Measurements from ENCODE around the gene TBX10. TPM values are rescaled to one million over a fixed set of nuclear protein-coding genes. Genes with fewer than 3 reads are reported as not detected.

Gene TBX10
- total RNA-seq, 1 donor from 2014 or later = not detected

DNA sequence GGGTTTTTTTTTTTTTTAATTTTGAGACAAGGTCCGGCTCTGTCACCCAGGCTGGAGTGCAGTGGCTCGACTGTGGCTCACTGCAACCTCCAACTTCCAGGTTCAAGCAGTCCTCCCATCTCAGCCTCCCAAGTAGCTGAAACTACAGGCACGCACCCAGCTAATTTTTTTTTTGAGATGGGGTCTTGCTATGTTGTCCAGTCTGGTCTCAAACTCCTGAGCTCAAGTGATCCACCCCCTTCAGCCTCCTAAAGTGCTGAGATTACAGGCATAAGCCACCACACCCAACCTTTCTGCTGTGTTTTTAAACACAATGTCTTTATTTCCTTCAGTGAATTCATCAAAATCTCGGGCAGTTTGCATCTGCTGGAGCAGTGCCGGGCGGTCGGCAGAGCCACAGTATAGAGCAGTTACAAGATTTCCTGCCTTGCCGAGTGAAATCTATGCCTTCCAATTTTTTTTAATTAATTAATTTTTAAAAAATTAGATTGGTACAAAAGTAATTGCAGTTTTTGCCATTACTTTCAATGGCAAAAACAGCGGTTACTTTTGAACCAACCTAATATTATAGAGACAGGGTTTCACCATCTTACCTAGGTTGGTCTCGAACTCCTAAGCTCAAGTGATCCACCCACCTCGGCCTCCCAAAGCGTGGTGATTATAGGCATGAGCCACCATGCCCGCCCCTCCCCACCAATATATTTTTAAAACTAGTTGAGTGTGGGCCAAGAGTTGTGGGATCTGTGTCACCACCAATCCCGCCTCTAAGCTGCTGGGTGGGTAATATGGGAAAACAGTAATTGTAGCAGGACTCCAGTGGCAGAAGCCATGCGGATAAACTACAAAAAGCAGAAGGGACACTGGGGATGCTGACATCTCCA, 13.6 kb upstream of the TBX10 start:
- peak overlapping the region; percentile 85 for H3K27ac Mint-ChIP-seq
- H3K27me3 Mint-ChIP-seq = no peaks in the 10 kb centered on the region
- TF ChIP-seq, protein P1, sequence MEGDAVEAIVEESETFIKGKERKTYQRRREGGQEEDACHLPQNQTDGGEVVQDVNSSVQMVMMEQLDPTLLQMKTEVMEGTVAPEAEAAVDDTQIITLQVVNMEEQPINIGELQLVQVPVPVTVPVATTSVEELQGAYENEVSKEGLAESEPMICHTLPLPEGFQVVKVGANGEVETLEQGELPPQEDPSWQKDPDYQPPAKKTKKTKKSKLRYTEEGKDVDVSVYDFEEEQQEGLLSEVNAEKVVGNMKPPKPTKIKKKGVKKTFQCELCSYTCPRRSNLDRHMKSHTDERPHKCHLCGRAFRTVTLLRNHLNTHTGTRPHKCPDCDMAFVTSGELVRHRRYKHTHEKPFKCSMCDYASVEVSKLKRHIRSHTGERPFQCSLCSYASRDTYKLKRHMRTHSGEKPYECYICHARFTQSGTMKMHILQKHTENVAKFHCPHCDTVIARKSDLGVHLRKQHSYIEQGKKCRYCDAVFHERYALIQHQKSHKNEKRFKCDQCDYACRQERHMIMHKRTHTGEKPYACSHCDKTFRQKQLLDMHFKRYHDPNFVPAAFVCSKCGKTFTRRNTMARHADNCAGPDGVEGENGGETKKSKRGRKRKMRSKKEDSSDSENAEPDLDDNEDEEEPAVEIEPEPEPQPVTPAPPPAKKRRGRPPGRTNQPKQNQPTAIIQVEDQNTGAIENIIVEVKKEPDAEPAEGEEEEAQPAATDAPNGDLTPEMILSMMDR (IDR thresholded peaks at IDR 0.05; ENCODE audit: unreplicated experiment) = no peak
- no peak for DNase-seq (ENCODE audit: low spot score, unreplicated experiment)
- H3K4me1 Mint-ChIP-seq (ENCODE audit: low read depth) = peaks cover 14% of the 10 kb centered on the region
- peaks cover 2% of the 10 kb centered on the region for H3K36me3 Mint-ChIP-seq (ENCODE audit: insufficient read depth)
- H3K4me3 Mint-ChIP-seq (ENCODE audit: low read depth) = no peak overlapping the region
- H3K9me3 Mint-ChIP-seq (ENCODE audit: low read depth) = peaks cover 7% of the 10 kb centered on the region

GRCh38 chr11:67651976-67652781, 12.6 kb upstream of the TBX10 start:
- H3K4me3 Mint-ChIP-seq (ENCODE audit: low read depth) = peak overlapping the region; percentile 32
- peaks cover 14% of the 10 kb centered on the region for H3K4me1 Mint-ChIP-seq (ENCODE audit: low read depth)
- H3K9me3 Mint-ChIP-seq (ENCODE audit: low read depth) = peaks cover 7% of the 10 kb centered on the region
- DNase-seq (ENCODE audit: low spot score, unreplicated experiment) = no peak
- H3K27ac Mint-ChIP-seq = peak overlapping the region; percentile 85
- TF ChIP-seq, protein P1 (IDR thresholded peaks at IDR 0.05; ENCODE audit: unreplicated experiment) = no peak
- peaks cover 2% of the 10 kb centered on the region for H3K36me3 Mint-ChIP-seq (ENCODE audit: insufficient read depth)
- H3K27me3 Mint-ChIP-seq = no peaks in the 10 kb centered on the region

- TF ChIP-seq, protein P1 (IDR thresholded peaks at IDR 0.05; ENCODE audit: unreplicated experiment) = no peak
These were observed 10.3 kb upstream of the TBX10 start for GRCh38 chr11:67649634-67650510.

DNA sequence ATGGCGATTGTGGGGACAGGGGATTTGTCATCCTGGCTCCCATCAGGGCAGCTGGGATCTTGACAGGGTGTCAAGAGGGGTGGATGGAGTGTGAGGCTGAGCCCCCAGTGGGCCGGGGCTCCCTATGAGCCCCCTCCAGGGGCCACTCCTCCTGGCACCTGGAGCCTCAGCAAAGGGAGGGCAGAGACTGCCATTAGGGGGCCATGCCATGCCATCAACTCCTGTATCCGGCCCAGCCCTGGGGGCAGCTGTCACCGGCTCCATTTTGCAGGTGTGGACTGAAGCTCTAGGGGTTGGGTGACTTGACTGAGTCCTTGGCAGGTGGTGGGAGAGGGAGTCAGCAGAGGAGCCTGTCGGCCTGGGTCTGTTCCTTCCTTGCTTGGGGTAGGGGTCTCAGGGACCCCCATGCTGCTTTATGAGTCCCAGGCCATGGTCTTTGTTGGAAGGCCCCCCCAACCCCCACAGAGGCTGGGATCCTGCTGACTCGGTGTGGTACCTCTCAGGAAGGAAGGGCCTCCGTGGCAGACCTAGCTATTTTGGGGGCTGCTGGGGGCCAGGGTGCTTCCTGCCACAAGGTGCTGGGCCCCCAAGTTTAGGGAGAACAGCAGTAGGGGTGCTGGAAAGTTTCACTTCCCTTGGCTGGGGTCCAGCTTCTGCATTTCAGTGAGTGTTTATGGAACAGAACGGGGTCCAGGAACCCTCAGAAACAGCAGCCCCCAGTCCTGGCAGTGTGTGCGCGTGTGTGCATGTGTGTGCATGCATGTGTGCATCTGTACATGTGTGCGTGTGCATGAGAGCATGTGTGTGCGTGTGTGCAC, 9.4 kb upstream of the TBX10 start:
- TF ChIP-seq, protein P1 (IDR thresholded peaks at IDR 0.05; ENCODE audit: unreplicated experiment) = no peak
- DNase-seq (ENCODE audit: low spot score, unreplicated experiment) = no peak
- peaks cover 14% of the 10 kb centered on the region for H3K4me1 Mint-ChIP-seq (ENCODE audit: low read depth)
- H3K4me3 Mint-ChIP-seq (ENCODE audit: low read depth) = no peak overlapping the region
- no peaks in the 10 kb centered on the region for H3K36me3 Mint-ChIP-seq (ENCODE audit: insufficient read depth)
- H3K9me3 Mint-ChIP-seq (ENCODE audit: low read depth) = peaks cover 4% of the 10 kb centered on the region
- H3K27ac Mint-ChIP-seq = no peak overlapping the region
- no peaks in the 10 kb centered on the region for H3K27me3 Mint-ChIP-seq

More at GRCh38 chr11:67649634-67650510, 10.3 kb upstream of the TBX10 start:
- no peak for DNase-seq (ENCODE audit: low spot score, unreplicated experiment)
- Mint-ChIP-seq H3K4me1 (ENCODE audit: low read depth) (peaks cover 14% of the 10 kb centered on the region), H3K27ac (peak overlapping the region; percentile 90), H3K27me3 (no peaks in the 10 kb centered on the region), H3K4me3 (ENCODE audit: low read depth) (no peak overlapping the region), H3K9me3 (ENCODE audit: low read depth) (peaks cover 4% of the 10 kb centered on the region), H3K36me3 (ENCODE audit: insufficient read depth) (no peaks in the 10 kb centered on the region)
